ENCODE measurements around the gene MRPL36.

- no peak for TF ChIP-seq CTCF (optimal IDR thresholded peaks at IDR 0.05 in 1 of 3, IDR thresholded peaks at IDR 0.05 in 1 of 3, conservative IDR thresholded peaks at IDR 0.05 in 1 of 3; ENCODE audit: extremely low read depth in 1 of 3, insufficient read depth in 2 of 3, low read length in 3 of 3)
- no peak for TF ChIP-seq EZH2 (IDR thresholded peaks at IDR 0.05; ENCODE audit: low read length)
These were observed 6.6 kb upstream of the MRPL36 start for GRCh38 chr5:1806199-1806598.

All from keratinocyte (primary cell).